NCI-H2081 treated with DMSO at 0.1 percent for 48 hours (cell line): ENCODE results near the gene PODXL.
A peak's percentile ranks its signal among the peaks of the same experiment; 100 is the strongest.

Source experiments
- DNase-seq: peaks from one replicate; lab custom pipeline; 2025; lab: John Stamatoyannopoulos, UW

PODXL gene

DNA sequence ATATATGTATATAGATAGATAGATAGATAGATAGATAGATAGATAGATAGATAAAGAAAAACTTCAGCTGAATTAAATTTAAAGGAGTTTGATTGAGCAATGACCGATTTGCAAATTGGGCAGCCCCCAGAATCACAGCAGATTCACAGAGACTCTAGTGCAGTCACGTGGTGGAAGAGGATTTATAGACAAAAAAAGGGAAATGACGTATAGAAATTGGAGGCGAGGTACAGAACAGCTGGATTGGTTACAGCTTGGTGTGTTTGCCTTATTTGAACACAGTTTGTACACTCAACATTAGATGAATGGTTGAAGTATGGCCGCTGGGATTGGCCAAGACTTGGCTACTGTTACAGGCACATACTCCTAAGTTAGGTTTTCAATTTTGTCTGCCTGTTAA, 8.2 kb upstream of the PODXL start:
- DNase-seq, result no peak

DNA sequence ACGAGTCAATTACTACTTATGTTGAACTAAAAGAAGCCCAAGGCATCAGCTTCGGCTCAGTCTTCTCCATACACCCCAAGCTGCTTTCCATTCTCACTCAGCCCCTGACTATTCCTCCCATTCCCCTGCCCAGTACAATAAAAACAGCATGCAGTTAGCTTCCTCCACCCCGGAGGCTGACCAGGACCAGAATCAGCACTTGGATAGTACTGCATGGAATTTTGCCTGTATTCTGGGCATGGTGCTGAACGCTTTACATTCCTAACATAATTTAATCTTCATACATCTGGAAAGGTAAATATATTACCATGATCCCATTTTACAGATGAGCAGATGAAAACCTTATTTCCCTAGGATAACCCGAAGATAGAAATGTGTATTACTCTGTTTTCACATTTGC, 7.5 kb upstream of the PODXL start:
- no peak for DNase-seq

DNA sequence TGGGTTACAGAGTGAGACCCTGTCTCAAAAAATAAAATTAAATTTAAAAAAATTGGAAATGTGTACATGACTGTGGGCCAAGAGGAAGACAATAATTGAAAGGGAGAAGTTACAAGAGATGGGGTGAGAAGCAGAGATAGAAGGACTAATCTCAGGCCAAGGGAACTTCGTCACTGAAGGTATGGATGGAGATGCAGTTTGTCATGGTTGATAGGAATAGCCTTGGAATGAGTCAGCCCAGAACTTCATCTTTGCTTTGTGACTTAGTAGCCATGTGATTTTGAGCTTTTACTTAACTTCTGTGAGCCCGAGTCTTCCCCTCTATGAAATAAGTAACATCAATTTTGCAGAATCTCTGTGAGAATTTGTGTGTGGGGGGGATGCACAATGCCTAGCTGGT, 6.5 kb upstream of the PODXL start:
- no peak for DNase-seq

DNA sequence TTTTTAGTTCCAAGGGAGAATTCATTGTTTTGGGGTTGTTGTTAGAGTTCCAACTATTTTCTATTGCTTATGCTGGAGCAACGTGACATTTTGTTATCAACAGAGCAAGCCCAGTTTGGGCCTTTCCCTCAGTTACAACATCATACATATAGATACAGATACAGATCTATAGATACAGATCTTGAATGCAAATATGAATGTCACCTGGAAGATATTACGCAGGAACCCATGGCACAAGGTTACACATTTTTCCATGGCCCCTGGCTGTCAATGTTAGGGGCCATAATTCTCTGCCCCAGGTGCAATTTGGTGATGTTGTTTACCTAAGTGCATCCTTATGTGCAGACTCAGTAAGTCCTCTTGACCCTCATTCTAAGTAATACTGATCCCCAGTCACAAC, 3.6 kb upstream of the PODXL start:
- DNase-seq, result no peak

DNA sequence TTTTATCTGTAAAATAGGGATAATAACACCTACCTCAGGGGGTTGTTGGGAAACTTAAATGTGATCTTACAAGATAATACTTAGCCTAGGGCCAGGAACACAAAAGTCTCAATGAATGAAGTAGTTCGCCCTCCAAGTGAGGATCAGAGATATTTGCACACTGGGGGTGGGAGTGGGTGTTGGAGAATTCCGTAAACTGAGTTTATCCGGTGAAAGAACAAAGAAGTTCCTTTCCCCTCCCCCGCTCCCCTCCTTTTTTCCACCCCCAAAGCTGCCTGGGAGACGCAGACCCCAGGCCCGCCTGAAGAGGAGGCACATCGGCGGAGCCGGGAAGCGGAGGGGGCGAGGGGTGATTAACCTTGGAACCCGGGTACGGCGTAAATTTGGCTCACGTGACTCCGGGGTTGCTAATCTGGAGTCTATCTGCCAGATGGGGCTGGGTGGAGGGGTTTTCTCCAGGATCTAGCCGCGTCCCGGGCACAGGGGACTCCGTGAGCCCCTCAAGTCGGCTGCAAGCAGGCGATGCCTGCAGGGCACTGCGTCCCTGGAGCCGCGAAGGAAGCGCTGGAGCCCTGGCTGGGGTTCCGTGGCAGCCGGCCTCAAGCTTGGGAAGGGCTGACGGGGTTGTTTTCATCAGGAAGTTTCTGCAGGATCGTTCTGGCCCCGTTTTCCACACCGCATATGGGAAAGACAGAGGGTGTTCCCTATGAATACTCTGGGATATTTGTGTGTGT, 1.4 kb upstream of the PODXL start:
- no peak for DNase-seq

DNA sequence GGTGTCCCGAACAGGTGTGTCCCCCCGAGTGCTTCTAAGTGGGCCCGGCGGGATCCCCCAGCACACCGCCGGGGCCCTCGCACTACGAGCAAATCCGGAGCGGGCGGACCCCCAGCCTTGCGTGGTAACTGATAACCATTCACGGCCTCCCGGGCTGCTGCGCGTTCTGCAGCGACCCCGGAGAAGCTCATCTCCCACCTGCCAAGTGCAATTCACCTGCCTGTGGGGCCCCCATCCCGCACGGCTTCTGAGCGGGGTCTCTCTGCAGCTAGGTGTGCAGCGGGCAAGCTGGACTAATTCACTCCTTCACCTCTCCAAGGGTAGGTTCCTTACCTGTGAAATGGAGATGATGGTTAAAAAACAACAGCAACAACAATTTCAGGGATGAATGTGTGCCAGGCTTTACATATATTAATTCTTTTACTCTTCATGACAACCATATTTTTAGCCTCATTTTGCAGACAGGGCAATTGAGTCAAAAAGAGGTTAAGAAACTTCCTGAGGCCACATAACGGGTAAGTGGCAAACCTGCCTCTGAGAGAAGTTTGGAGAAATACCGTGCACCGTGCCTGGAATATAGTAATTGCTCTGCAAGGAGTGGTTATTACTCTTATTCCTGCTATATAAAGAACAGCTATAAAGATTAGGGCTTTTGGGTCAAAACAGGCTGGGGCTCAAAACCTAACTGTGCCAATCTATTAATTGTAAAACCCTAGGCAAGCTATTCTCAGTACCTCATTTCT, 652 bp upstream of the PODXL start:
- DNase-seq, result no peak

DNA sequence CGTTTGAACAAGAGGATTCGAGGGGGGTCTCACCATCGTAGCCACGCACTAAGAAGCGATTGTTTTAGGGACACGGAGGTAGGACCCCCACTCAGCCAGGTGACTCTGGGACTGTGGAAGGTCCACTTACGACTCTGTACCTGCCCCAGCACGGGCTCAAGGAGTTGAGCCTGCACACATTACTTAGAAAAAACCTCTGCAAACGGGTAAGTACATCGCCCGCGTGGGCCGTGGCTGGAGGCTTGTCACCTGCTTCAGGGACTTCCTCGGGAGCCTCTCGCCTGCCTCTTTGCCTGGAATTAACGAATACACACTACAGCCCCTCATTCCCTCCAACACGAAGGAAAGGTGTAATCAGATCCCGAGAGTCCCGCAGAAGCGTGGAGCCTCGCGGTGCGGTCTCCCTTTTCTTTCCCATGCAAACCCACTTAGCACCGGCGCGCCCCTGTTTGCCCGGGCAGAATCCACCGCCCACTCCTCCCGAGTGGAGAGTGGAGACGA, 826 bp downstream of the PODXL start:
- no peak for DNase-seq

DNA sequence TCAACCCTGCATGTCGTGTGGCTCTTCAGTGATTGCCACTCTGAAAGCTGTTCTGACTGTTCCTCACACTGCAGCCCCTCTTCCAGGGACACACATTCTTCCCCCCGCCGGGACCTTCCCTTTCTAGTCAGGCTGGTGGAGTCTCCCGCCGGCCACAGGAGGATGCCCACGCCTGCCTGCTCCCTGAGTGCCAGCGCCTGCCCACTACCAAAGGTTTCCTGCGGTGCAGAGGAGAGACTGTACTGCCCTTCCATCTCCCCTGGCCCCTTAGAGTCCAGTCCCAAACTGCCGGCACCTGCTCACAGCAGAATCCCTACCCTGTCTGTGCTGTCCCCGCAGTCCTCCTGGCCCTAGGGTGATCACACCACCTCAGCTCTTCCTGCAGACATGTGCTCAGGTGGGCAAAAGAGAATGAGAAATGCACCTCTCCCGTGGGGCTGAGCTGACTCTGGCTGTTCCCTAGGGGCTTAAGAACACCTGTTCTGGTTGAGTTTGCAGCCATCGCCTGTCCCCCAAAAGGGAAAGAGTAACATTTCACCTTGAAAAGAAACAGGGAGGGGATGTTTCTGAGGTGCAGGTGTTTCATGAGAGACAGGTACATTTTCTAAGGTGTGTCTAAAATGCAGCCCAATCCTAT, 1.4 kb downstream of the PODXL start:
- no peak for DNase-seq

DNA sequence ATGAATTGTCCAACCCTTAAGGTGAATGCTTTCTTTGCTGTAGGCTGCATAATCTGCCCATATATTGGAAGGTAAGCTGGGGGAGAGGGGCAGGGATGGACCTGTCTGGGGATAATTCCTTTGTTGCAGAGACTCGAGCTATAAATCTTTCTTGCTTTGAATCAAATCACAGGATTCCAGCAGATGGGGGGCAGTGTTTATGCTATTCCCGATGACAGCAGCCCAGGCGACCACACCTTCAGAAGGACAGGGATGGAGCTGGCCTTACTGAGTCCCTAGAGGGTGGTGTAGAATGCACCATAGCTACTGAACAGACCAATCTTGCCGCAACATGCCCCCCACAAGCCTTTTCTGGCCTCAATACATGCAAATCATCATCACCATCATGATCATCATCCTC, 2.5 kb downstream of the PODXL start:
- no peak for DNase-seq

DNA sequence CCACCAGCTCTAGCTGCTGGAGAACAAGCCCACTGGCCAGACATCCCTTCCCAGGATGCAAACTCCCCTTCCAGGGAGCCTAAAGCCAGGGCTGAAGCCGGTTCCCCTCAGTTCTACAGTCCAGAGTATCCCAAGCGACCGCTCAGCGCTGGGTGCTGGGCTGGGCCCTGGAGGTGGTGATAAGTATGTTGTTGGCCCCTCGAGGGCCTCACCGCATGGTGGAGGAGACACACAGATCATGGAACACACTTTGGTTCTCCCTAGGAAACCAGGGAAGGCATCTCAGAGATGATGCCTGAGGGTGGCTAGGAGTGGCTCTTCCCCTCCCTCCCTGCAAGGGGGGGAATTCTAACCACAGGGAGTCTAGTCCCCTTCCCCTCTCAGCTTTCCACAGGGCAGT, 4.4 kb downstream of the PODXL start:
- no peak for DNase-seq

DNA sequence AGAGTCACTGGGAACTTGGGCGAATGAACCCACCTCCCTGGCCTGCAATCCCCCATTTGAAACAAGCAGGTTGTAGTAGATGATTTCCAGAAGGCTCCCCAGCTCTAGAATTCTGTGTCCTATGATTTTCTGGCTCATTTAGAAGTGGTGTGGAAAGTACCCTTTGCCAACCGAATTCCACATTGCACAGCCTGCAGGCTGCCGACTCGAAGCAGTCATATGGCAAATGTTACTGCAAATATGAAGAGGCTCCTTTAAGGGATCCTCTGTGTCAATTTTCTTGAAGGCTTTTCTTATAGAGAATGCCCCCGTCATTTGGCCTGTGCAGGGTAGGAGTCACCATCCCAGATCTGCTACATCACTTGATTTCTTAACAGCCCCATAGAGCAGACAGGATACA, 5.6 kb downstream of the PODXL start:
- no peak for DNase-seq

DNA sequence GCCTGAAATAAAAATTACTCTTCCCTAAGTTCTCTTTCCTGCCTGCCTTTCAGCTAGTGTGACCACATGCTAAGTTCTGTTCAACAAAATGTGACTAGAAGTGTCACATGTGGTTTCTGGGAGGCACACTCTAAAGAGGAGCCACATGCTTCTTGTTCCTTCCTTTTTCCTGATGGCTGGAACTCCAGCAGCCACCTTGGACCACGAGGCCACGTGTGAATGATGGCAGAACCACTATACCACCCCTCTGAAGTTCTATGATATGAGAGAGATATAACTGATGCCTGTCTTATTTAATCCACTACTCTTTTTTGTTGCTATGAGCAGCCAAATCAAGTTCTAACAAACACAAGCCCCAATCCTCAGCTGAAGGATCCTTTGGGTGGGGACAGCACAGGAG, 8.1 kb downstream of the PODXL start:
- DNase-seq, result no peak

DNA sequence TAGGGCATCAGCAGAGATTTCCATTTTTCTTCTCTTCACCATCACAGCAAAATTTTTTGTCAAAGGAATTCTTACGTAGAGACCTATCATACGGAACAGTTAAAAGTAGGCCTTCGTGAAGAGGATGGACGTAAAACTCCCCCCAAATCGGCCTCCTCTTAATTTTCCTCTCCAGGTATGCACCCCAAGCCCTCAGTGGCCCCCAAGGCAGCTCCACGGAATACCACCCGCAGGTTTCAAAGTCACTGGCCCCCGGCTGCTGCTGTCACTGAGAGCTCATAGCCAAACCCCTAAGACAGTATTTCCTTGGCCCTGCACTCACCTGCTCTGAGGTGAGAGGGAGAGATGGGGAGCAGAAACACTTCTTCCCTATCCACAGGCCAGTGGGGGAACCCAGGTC, 8.8 kb downstream of the PODXL start:
- no peak for DNase-seq

DNA sequence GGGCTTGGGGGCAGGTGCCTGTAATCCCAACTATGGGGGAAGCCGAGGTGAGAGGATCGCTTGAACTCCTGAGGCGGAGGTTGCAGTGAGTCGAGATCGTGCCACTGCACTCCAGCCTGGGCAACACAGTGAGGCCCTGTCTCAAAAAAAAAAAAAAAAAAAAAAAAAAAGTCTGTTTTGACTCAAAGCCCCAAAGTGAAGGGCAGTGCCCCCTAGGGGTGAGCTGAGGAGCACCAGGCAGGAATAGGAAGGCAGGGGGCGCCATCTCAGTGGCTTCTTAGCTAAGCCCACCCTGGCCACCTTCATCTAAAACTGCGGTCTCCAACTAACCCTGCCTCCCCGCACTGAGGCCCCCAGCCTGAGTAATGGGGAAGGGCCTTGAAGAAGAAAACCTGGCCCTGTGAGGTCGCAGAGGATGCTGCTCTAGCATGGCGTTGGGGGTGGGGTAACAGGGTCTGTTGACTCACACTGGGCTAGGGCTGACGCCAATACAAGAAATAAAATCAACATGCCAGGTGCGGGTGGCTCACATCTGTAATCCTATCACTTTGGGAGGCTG, 9.8 kb downstream of the PODXL start:
- DNase-seq, result no peak

DNA sequence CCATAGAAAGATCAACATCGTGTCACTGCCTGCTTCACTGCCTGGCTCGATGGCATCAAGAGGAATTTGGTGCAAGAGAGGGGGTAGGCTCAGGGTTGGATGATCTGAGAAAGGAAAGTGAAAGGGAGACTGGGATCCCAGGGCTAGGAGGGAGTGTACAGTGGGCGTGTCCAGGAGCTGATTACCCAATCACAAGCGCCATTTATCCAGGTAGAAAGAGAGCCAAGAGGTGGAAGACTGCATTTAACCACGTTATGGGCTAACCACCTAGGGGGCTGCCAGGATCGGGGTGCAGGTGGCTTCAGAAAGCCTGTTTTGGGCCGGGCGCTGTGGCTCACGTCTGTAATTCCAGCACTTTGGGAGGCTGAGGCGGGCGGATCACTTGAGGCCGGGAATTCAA, 10.3 kb downstream of the PODXL start:
- no peak for DNase-seq

DNA sequence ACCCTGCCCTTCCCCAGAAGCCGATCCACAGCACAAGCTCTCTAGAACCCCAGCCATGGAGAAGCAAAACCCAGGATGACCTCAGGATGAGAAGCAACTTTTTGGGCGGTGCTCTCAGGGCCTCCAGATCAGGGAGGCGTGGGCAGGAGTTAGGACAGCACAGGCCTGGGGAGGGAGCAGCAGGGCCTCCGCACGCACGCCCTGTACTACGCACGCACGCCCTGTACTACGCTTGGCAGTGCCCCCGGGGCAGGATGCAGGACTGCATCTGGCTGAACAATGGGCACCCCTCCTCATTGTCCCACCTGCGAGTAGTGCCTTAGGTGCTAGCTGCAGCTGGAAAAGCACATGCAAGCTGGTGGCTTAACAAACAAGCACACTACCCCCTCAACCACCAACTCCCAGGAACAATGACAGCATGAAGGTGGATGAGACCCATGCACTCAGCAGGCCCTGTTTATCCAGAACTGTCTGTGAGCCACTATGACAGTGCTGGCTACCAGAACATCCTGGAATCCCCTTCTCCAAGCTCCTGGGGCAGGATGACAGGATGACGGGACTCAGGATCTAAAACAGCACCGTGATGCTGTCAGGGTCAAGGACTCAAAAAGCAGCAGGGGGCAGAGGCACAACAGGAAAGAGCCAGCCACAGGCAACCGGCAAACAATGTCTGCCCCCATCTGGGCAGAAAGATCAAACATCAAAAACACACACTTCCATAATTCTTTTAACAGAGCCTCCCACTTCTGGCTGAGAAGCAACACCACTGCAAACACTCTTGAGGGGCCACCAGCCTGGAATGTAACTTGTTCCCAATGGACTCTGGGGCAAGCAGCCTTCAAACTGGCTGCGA, 11.8 kb downstream of the PODXL start:
- peak; percentile 4 for DNase-seq

DNA sequence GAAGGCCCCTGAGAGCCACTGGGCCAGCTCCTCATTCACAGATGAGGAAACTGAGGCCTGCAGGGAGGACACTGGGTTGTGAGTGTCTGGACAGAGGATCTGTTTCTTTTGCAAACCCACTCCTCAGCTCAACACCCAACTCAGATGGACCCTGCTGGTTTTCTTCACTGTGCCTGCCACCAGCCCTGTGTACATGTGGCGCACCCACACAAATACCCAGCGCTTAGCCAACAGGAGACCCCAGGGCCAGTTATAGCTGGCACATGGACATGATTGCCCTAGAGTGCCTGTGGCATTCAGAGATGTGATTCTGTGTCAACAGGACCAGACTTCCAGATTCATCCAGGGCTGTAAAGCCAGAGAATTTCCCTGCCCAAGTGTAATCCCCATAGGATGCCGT, 12.4 kb downstream of the PODXL start:
- DNase-seq, result no peak

DNA sequence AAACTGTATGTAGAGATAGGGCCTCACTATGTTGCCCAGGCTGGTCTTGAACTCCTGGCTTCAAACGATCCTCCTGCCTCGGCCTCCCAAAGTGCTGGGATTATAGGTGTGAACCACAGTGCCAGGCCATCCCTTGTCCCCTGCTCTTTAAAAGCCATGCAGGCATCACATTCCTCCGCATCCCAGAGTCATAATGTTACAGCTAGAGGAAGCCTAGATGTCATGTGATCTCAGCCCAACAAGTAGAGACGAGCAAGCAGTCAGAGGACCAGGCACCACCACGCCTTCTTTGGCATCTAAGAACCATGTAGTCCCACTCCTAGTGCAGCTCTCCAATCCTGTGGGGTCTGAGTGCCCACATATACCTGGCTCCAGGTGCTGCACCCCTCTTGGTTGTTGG, 13.1 kb downstream of the PODXL start:
- DNase-seq, result no peak

DNA sequence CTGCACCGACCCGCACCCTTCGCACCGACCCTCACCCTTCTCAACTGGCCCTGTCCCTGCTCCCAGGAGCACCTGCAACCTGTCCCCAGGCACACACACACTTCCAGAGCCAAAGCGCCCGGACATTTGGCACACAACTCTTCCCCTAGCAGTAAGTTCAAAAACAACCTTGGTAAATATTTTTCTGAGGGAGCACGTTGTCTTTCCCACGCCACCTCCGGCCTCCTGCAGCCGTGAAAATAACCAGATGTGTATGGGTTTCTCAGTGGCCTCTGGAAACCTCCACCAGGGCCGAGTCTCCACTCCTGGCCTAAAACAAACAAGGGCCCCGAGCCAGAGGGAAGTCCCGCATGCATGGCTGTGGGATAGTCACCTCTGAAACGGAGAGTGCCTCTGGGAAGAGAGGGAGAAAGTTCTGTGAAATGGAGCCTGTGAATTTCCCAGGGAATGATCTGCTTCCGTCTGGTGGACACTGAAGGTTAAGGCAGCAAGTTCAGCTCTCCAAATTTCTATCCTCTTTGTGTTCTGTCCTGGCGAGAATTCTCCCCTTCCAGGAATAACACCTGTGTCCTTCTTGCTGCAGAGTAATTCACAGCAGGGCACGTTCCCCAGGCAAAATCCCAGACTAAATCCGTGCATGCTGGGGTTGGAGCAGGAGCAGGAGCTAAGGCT, 15.8 kb downstream of the PODXL start:
- no peak for DNase-seq

DNA sequence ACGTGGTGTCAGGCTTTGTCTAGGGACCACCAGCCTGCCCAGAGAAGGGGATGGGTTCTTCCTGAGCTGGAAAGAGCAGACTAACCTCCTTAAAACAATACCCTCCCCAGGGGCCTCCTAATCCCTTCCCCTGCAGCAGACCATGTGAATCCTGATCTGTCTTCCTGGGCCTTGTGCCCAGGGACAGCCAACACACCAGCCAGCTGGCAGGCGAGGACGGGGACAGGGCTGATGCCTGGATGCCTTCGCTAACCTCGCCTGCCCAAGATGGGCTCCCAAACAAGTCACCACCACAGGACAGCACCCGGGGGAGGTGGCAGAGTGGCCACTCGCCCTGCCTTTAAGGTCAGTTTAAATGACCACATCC, 17.6 kb downstream of the PODXL start:
- DNase-seq, result no peak

DNA sequence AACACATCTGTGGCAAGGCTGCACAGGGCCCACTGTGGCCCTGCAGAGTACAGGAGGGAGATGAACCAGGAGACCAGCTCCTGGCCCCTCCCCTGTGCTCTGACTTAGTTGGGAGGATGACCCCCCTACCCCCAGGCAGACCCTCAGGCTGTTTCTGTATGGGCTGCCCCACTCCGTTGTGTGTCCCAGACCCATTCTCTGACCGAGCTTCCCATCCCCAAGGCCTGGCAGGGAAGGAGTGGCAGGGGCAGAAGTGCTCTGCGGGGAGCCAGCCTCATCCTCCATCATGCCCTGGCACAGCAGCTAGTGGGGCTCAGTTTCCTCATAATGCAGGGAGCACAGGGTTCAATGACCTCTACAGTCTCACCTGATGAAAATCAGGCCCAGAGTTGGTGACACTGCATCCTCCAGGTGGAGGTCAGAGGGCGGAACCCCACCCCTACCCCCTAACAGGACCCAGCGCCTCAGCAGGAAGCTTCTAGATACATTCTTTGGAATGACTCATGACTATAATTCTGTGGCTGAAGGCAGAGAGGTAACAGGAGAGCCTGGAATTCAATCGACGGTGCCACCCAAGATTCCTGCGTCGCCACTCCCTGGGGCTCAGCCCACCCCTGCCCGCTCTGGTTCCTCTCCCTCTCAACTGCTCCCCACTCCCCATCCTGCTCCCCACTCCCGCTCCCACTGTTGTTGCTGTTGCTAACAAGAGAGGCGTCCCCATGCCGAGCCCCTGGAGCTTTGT, 18.2 kb downstream of the PODXL start:
- DNase-seq, result no peak
